SJSA1 (cell line): ENCODE results near the gene ELL. TPM values are rescaled to one million over a fixed set of nuclear protein-coding genes. Genes with fewer than 3 reads are reported as not detected.

Experiments
- DNase-seq, 2 experiments: peaks; one replicate each; pipeline ENCODE4 v3.0.0-alpha.2; 2015 to 2020; ENCODE audit warnings: low spot score in 2 of 2, low read depth in 1 of 2
- H3K27ac ChIP-seq: fragments of 250-450 bp; sonication (Bioruptor Pico); 2 replicates; pipeline ENCODE4 v1.5.1; 2020; ENCODE audit warnings: mild to moderate bottlenecking, moderate library complexity
- H3K27me3 ChIP-seq: fragments of 250-450 bp; sonication (Bioruptor Pico); replicated peaks from 2 replicates; pipeline ENCODE4 v1.5.1; 2020; ENCODE audit warnings: mild to moderate bottlenecking, moderate library complexity
- H3K36me3 ChIP-seq: fragments of 250-450 bp; sonication (Bioruptor Pico); 2 replicates; pipeline ENCODE4 v1.5.1; 2020; ENCODE audit warnings: mild to moderate bottlenecking
- H3K4me1 ChIP-seq: fragments of 250-450 bp; sonication (Bioruptor Pico); replicated peaks from 2 replicates; pipeline ENCODE4 v1.6.1; 2021; ENCODE audit warnings: mild to moderate bottlenecking
- H3K4me3 ChIP-seq: fragments of 250-450 bp; sonication (Bioruptor Pico); 2 replicates; pipeline ENCODE4 v1.5.1; 2020; ENCODE audit warnings: mild to moderate bottlenecking
- H3K9me3 ChIP-seq: fragments of 250-450 bp; sonication (Bioruptor Pico); replicated peaks from 2 replicates; pipeline ENCODE4 v1.5.1; 2020; ENCODE audit warnings: mild to moderate bottlenecking
- total RNA-seq: library from RNA; depleted of rRNA; stranded (reverse); fragments of >200 nt; shearing (Covaris generic); gene quantifications from 2 replicates; pipeline ENCODE4 v1.2.3, GENCODE V29; 2014

Gene ELL
- total RNA-seq, 1 experiment from 2014 or later: 14.8 TPM

- no peak overlapping the region for H3K27ac ChIP-seq
- H3K27me3 ChIP-seq: no peaks in the 10 kb centered on the region
- no peak overlapping the region for H3K4me3 ChIP-seq
- H3K9me3 ChIP-seq: no peaks in the 10 kb centered on the region
- peaks cover 5% of the 10 kb centered on the region for H3K4me1 ChIP-seq
- no peak for DNase-seq
- H3K36me3 ChIP-seq: peaks cover 39% of the 10 kb centered on the region
Measured at GRCh38 chr19:18441804-18442788, 79.8 kb downstream of the ELL start.

- H3K27ac ChIP-seq: no peak overlapping the region
- H3K9me3 ChIP-seq: no peaks in the 10 kb centered on the region
- peaks cover 15% of the 10 kb centered on the region for H3K4me1 ChIP-seq
- H3K36me3 ChIP-seq: peaks cover 30% of the 10 kb centered on the region
- H3K27me3 ChIP-seq: no peaks in the 10 kb centered on the region
- no peak overlapping the region for H3K4me3 ChIP-seq
- no peak for DNase-seq
Measured at GRCh38 chr19:18440936-18441803, 80.7 kb downstream of the ELL start.

- no peak for DNase-seq
- H3K27ac ChIP-seq: no peak overlapping the region
- H3K9me3 ChIP-seq: no peaks in the 10 kb centered on the region
- no peaks in the 10 kb centered on the region for H3K27me3 ChIP-seq
- peaks cover 18% of the 10 kb centered on the region for H3K4me1 ChIP-seq
- peaks cover 23% of the 10 kb centered on the region for H3K36me3 ChIP-seq
- no peak overlapping the region for H3K4me3 ChIP-seq
Measured at GRCh38 chr19:18440415-18440877, 81.4 kb downstream of the ELL start.

DNA sequence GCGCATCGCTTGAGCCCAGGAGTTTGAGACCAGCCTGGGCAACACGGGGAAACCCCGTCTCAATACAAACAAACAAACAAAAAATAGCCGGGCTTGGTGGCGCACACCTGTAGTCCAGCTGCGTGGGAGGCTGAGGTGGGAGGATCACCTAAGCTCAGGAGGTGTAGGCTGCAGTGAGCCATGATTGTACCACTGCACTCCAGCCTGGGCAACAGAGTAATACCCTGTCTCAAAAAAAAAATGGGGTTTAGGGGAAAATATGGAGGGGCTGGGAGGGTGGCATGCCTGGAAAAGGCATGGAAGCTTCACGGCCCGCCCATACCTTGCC lies 82.0 kb downstream of the ELL start:
- Histone ChIP-seq H3K4me3 (no peak overlapping the region), H3K27me3 (no peaks in the 10 kb centered on the region), H3K4me1 (peaks cover 18% of the 10 kb centered on the region), H3K27ac (no peak overlapping the region), H3K36me3 (peaks cover 21% of the 10 kb centered on the region), H3K9me3 (no peaks in the 10 kb centered on the region)
- no peak for DNase-seq

DNA sequence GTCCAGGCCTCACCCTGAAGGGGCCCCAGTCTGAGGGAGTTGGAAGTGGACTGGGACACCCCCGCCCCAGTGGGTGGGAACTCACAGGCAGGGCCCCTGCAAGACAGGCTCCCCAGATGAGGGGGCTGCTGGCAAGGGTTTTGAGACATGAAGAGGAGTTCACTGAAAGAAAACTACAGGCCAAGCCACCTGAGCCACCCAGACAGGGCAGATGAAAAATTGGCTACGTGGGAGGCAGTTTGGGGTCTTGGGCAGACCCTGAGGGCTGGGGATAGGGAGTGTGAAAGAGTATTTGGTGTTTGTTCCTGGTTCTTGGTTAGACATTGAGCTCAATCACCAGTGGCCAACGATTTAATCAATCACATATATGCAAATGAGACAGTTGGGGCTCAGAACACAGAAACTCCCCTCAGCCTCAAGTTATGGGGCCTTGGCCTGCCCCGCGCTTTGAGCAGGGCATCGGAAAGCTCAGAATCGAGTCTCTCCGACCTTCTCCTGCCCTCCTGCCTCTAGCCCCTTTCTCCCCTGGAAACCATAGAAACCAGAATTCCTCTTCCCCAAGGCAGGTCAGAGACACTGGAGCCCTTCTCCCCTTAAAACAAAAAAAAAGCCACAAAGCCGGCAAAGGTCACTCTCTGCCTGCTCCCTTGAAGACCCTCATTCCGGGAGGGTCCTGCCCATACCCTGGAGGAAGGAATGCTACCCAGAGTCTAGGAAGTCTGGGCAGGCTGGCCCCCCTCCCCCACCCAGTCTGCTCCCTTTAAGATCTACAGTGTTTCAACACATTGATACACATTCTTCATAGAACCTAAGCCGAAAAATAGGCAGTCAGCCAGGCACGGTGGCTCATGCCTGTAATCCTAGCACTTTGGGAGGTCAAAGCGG lies 82.6 kb downstream of the ELL start:
- DNase-seq: no peak
- peaks cover 15% of the 10 kb centered on the region for H3K36me3 ChIP-seq
- H3K27me3 ChIP-seq: no peaks in the 10 kb centered on the region
- no peak overlapping the region for H3K27ac ChIP-seq
- H3K9me3 ChIP-seq: no peaks in the 10 kb centered on the region
- H3K4me3 ChIP-seq: no peak overlapping the region
- H3K4me1 ChIP-seq: peaks cover 18% of the 10 kb centered on the region

DNA sequence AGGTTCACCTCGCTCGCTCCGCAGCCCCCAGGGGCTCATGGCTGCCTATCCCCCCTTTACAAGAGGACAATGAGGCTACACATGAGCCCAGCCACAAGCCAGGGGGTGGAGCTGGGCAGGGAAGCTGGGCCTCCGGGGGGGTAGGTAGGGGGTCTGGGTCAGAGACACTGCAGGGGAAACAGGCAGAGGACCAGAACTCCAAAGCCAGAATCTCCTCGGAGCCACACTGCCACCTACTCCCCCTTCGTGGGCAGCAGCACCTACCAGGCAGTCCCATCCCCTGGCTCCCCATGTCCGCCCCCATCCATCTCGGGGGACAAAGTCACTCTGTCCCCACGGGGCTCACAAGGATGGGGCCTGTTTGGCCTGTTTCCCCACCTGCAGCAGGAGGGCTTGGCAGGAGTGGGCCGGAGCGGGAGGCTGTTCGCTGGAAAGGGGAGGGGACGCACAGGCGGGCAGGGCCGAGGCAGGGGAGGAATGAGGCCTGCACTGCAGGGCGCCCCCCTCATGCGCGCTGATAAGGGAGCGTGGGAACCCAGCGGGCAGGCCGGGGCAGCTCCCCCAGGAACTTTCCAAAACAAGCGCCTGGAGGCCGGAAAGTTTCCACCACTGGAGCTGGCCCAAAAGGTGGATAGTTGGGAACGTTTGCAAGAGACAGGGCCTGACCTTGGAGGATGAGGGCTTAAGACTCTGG lies 83.4 kb downstream of the ELL start:
- H3K9me3 ChIP-seq: no peaks in the 10 kb centered on the region
- DNase-seq: no peak

GRCh38 chr19:18437491-18438330 lies 84.2 kb downstream of the ELL start, which contains the start of gene ISYNA1:
Gene ISYNA1, minus strand, starts transcription at chr19:18438133. Its CDS starts 154 bp downstream, at chr19:18437979.
- Histone ChIP-seq H3K9me3 (0 out of 2 replicates have a peak, but pooled peaks cover 3% of the 10 kb centered on the region), H3K4me3 (peak within 1 kb of the TSS; percentile 38), H3K27me3 (no peaks in the 10 kb centered on the region), H3K4me1 (peaks cover 24% of the 10 kb centered on the region), H3K27ac (no peak within 1 kb of the TSS), H3K36me3 (no peaks in the 10 kb centered on the region)
- DNase-seq: no peak

More for the DNA sequence above, 83.4 kb downstream of the ELL start:
- peaks cover 7% of the 10 kb centered on the region for H3K36me3 ChIP-seq
- no peaks in the 10 kb centered on the region for H3K27me3 ChIP-seq
- H3K27ac ChIP-seq: no peak overlapping the region
- H3K4me1 ChIP-seq: peaks cover 18% of the 10 kb centered on the region
- no peak overlapping the region for H3K4me3 ChIP-seq

DNA sequence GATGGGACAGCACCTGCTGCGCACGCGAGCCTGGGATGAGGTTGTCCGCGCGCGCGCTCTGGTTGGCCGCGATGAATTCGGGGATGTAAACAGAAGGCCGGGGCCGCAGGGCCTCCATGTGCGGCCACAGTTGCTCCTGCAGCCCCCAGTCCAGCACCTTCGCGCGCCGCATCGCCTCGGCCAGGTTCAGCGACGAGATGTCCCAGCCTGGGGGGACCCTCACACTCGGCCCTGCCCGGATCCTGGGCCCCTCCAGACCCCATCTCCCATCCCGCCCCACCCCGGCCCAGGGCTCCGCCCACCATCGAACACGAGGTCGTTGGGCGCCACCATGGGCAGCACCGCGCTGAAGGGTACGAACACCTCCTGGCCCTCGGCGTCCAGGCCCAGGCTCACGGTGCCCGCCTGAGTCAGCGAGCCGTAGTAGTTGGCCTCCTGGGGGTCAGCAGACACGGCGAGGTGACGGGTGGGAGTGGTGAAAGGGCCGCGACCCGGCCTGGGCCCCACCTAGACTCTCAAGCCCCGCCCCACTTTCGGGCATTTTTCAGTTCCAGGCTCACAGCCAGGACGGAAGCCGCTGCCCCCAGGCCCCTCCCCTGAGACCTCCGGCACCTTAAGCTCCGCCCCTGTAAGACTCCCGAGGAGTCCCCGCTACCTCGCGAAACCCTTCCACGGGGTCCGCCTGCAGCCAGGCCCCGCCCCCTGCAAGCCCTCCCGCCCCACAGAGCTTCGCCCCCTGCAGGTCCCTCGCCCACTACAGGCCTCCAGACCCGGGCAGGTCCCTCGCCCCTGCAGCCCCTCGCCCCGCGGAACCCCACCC lies 85.0 kb downstream of the ELL start:
- Histone ChIP-seq H3K9me3 (0 out of 2 replicates have a peak, but pooled peaks cover 3% of the 10 kb centered on the region), H3K27ac (no peak overlapping the region), H3K4me1 (peaks cover 24% of the 10 kb centered on the region), H3K36me3 (no peaks in the 10 kb centered on the region), H3K27me3 (no peaks in the 10 kb centered on the region), H3K4me3 (peak overlapping the region; percentile 38)
- peak; percentile 59 to 88 for DNase-seq

GRCh38 chr19:18435842-18436670 lies 85.8 kb downstream of the ELL start:
- no peak for DNase-seq
- no peak overlapping the region for H3K4me3 ChIP-seq
- no peaks in the 10 kb centered on the region for H3K36me3 ChIP-seq
- H3K4me1 ChIP-seq: peaks cover 24% of the 10 kb centered on the region
- H3K9me3 ChIP-seq: 0 out of 2 replicates have a peak, but pooled peaks cover 3% of the 10 kb centered on the region
- H3K27me3 ChIP-seq: no peaks in the 10 kb centered on the region
- no peak overlapping the region for H3K27ac ChIP-seq

GRCh38 chr19:18435178-18435841 lies 86.6 kb downstream of the ELL start:
- no peak overlapping the region for H3K27ac ChIP-seq
- H3K4me1 ChIP-seq: peaks cover 24% of the 10 kb centered on the region

More at GRCh38 chr19:18435178-18435841, 86.6 kb downstream of the ELL start:
- Histone ChIP-seq H3K36me3 (no peaks in the 10 kb centered on the region), H3K9me3 (0 out of 2 replicates have a peak, but pooled peaks cover 3% of the 10 kb centered on the region), H3K27me3 (no peaks in the 10 kb centered on the region), H3K4me3 (no peak overlapping the region)
- no peak for DNase-seq
